WTC11 (cell line): Measurements from ENCODE around the gene ATP2B2. TPM values are rescaled to one million over a fixed set of nuclear protein-coding genes. Genes with fewer than 3 reads are reported as not detected.

ENCODE experiments used
- ATAC-seq: fragments of 200-7000 bp; cut with Tn5 transposase; 2 replicates; pipeline ENCODE4 v1.10.0; 2021; ENCODE audit warnings: mild to moderate bottlenecking, moderate library complexity
- CTCF ChIA-PET: fragments of 300-600 bp; sonication (Branson Sonifier 250); formaldehyde crosslinking; loops from one replicate; lab custom pipeline; 2021; ENCODE audit warnings: antibody characterized with exemption; lab: Charles Lee
- POLR2A ChIA-PET: fragments of 350-600 bp; sonication (Branson Sonifier 250); formaldehyde crosslinking; loops from one replicate; lab custom pipeline; 2021; ENCODE audit warnings: antibody characterized with exemption; lab: Charles Lee
- DNase-seq: peaks from one replicate; pipeline ENCODE4 v3.0.0; 2021; ENCODE audit warnings: low spot score
- H3K27ac Mint-ChIP-seq: 2 replicates; pipeline ENCODE4 v1.8.0; 2021; ENCODE audit warnings: mixed read lengths
- H3K27me3 Mint-ChIP-seq: 2 replicates; pipeline ENCODE4 v1.8.0; 2021; ENCODE audit warnings: low read depth, mild to moderate bottlenecking, moderate library complexity, mixed read lengths
- H3K36me3 Mint-ChIP-seq: 2 replicates; pipeline ENCODE4 v1.8.0; 2021; ENCODE audit warnings: mixed read lengths
- H3K4me1 Mint-ChIP-seq: 2 replicates; pipeline ENCODE4 v1.8.0; 2022; ENCODE audit warnings: mixed read lengths
- H3K4me3 Mint-ChIP-seq: 2 replicates; pipeline ENCODE4 v1.8.0; 2021; ENCODE audit warnings: mild to moderate bottlenecking, moderate library complexity, mixed read lengths
- H3K9me3 Mint-ChIP-seq: 2 replicates; pipeline ENCODE4 v1.8.0; 2021; ENCODE audit warnings: mixed read lengths
- AR ChIP-seq: fragments of 250-450 bp; sonication (Bioruptor Pico); IDR thresholded peaks from 2 replicates; pipeline ENCODE4 v1.9.0; 2021; ENCODE audit warnings: mild to moderate bottlenecking
- ATF1 ChIP-seq: sonication (generic); formaldehyde crosslinking; IDR thresholded peaks from 2 replicates; pipeline ENCODE4 v1.8.1; 2023; ENCODE audit warnings: mild to moderate bottlenecking, moderate library complexity, missing genetic modification reagents
- ATF2 ChIP-seq: sonication (generic); formaldehyde crosslinking; IDR thresholded peaks from 2 replicates; pipeline ENCODE4 v1.8.1; 2022; ENCODE audit warnings: low read depth, missing genetic modification reagents, borderline replicate concordance
- CBFB ChIP-seq: sonication (generic); formaldehyde crosslinking; IDR thresholded peaks from 2 replicates; pipeline ENCODE4 v1.8.1; 2022; ENCODE audit warnings: mild to moderate bottlenecking, low read depth, missing genetic modification reagents
- ERG ChIP-seq: fragments of 250-450 bp; sonication (Bioruptor Pico); IDR thresholded peaks from 2 replicates; pipeline ENCODE4 v1.8.0; 2021; ENCODE audit warnings: mild to moderate bottlenecking
- ESRRA ChIP-seq: sonication (generic); formaldehyde crosslinking; IDR thresholded peaks from 2 replicates; pipeline ENCODE4 v1.8.1; 2022; ENCODE audit warnings: mild to moderate bottlenecking, missing genetic modification reagents, borderline replicate concordance
- FOXP1 ChIP-seq: sonication (generic); formaldehyde crosslinking; IDR thresholded peaks from 2 replicates; pipeline ENCODE4 v1.8.0; 2022; ENCODE audit warnings: missing genetic modification reagents, mild to moderate bottlenecking, moderate library complexity, borderline replicate concordance
- JAZF1 ChIP-seq: fragments of 250-450 bp; sonication (Bioruptor Pico); IDR thresholded peaks from 2 replicates; pipeline ENCODE4 v1.9.0; 2021; ENCODE audit warnings: moderate library complexity, mild to moderate bottlenecking, inconsistent platforms
- MYBL2 ChIP-seq: sonication (generic); formaldehyde crosslinking; IDR thresholded peaks from 2 replicates; pipeline ENCODE4 v1.8.1; 2023; ENCODE audit warnings: mild to moderate bottlenecking, moderate library complexity, missing genetic modification reagents
- NFATC4 ChIP-seq: fragments of 250-450 bp; sonication (Bioruptor Pico); IDR thresholded peaks from 2 replicates; pipeline ENCODE4 v1.9.0; 2021; ENCODE audit warnings: mild to moderate bottlenecking
- RORB ChIP-seq: fragments of 250-450 bp; sonication (Bioruptor Pico); IDR thresholded peaks from 2 replicates; pipeline ENCODE4 v1.9.0; 2021; ENCODE audit warnings: mild to moderate bottlenecking
- TP53 ChIP-seq: sonication (generic); formaldehyde crosslinking; IDR thresholded peaks from 2 replicates; pipeline ENCODE4 v1.8.1; 2023; ENCODE audit warnings: mild to moderate bottlenecking, missing genetic modification reagents
- USF1 ChIP-seq: sonication (generic); formaldehyde crosslinking; IDR thresholded peaks from 2 replicates; pipeline ENCODE4 v1.8.0; 2022; ENCODE audit warnings: mild to moderate bottlenecking, missing genetic modification reagents
- ZBTB43 ChIP-seq: sonication (generic); formaldehyde crosslinking; IDR thresholded peaks from 2 replicates; pipeline ENCODE4 v1.8.1; 2023; ENCODE audit warnings: mild to moderate bottlenecking, missing genetic modification reagents
- ZNF416 ChIP-seq: fragments of 250-450 bp; sonication (Bioruptor Pico); IDR thresholded peaks from 2 replicates; pipeline ENCODE4 v1.9.0; 2021; ENCODE audit warnings: mild to moderate bottlenecking, inconsistent platforms
- total RNA-seq: library from RNA; stranded (reverse); gene quantifications from 3 replicates; pipeline ENCODE4 v1.2.3, GENCODE V29; 2021
- TF ChIP-seq, protein P1 (sequence below): fragments of 250-450 bp; sonication (Bioruptor Pico); conservative IDR thresholded peaks from 2 replicates; pipeline ENCODE4 v1.9.0; 2021; ENCODE audit warnings: mild to moderate bottlenecking
- TF ChIP-seq, protein P2 (sequence below): sonication (generic); formaldehyde crosslinking; IDR thresholded peaks from 2 replicates; pipeline ENCODE4 v1.8.1; 2022; ENCODE audit warnings: mild to moderate bottlenecking, missing genetic modification reagents, moderate library complexity, borderline replicate concordance
- TF ChIP-seq, protein P3 (sequence below): sonication (generic); formaldehyde crosslinking; IDR thresholded peaks from 2 replicates; pipeline ENCODE4 v1.8.0; 2023; ENCODE audit warnings: missing genetic modification reagents, mild to moderate bottlenecking, borderline replicate concordance

The ATP2B2 gene
- total RNA-seq, 1 experiment from 2014 or later, result 0.48 TPM

DNA sequence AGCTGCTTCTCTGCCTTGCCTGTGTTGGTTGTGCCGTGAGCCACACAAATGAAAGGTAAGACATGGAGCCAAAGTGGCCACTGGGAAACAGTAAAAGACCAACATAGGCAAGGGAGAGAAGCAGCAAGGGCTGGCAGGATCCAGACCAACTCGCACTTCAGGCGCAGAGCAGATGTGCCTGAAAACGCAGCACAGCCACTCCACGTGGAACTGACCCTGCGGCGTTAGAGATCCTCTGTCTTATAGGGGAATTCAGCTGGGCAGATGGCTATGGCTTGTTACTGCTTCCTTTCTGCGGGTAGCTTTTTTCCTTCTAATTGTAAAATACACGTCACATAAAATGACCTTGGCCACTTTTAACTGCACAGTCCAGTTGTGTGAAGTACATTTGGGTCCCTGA is 202.3 kb downstream of the ATP2B2 start (continued):
- no peak for TF ChIP-seq CBFB (CRISPR knock-in tag)
- TF ChIP-seq ZNF416 (CRISPR knock-in tag), result no peak

- no peak for ATAC-seq
- no peak overlapping the region for H3K4me3 Mint-ChIP-seq
- no peaks in the 10 kb centered on the region for H3K27me3 Mint-ChIP-seq
- no peaks in the 10 kb centered on the region for H3K4me1 Mint-ChIP-seq
- peaks cover 57% of the 10 kb centered on the region for H3K36me3 Mint-ChIP-seq
- ChIA-PET CTCF (interaction anchor here (1.3 to 1.4 kb wide), 2 partner anchors 36 to 39 kb away, joined by 5 to 6 read pairs; no protein-coding TSS in a partner anchor), POLR2A (no interaction called here)
- H3K9me3 Mint-ChIP-seq, result no peaks in the 10 kb centered on the region
- no peak for DNase-seq
- H3K27ac Mint-ChIP-seq, result no peak overlapping the region
- TF ChIP-seq MYBL2 (CRISPR knock-in tag) (no peak), JAZF1 (CRISPR knock-in tag) (no peak), ATF1 (CRISPR knock-in tag) (no peak), USF1 (CRISPR knock-in tag) (no peak), ATF2 (CRISPR knock-in tag) (no peak)
- TF ChIP-seq, protein P1, sequence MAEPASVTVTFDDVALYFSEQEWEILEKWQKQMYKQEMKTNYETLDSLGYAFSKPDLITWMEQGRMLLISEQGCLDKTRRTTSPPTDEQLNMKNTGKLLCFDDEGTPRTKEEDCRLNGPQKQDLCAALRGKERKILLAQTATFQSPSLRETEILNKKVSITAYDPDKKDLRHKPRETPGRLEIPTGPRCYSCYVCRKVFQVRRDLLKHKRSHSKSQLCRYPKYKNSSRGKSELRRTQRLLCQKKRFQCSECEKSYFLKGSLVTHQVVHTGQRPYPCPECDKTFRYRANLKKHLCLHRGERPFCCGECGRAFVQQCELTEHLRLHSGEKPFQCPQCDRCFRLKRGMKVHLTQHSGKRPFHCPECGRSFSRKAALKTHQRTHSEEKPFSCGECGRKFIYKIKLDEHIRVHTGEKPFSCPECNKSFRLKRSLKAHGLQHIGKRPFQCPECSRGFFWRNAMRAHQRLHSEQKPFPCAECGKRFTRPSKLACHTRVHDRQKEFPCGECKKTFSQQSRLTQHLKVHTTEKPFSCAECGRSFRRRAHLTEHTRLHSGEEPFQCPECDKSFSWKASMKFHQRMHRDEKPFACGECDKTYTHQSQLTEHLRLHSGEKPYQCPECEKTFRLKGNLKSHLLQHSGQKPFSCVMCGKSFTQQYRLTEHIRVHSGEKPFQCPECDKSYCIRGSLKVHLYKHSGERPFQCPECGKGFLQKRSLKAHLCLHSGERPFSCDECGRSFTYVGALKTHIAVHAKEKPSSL (CRISPR knock-in tag), result no peak
- TF ChIP-seq, protein P2, sequence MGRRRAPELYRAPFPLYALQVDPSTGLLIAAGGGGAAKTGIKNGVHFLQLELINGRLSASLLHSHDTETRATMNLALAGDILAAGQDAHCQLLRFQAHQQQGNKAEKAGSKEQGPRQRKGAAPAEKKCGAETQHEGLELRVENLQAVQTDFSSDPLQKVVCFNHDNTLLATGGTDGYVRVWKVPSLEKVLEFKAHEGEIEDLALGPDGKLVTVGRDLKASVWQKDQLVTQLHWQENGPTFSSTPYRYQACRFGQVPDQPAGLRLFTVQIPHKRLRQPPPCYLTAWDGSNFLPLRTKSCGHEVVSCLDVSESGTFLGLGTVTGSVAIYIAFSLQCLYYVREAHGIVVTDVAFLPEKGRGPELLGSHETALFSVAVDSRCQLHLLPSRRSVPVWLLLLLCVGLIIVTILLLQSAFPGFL (CRISPR knock-in tag), result no peak
Measured at GRCh38 chr3:10300087-10300486, 205.3 kb downstream of the ATP2B2 start.

GRCh38 chr3:10299679-10300078 is 205.7 kb downstream of the ATP2B2 start:
- no peaks in the 10 kb centered on the region for H3K9me3 Mint-ChIP-seq
- CTCF ChIA-PET, result interaction anchor here (1.3 to 1.4 kb wide), 2 partner anchors 36 to 39 kb away, joined by 5 to 6 read pairs; no protein-coding TSS in a partner anchor
- DNase-seq (no peak), ATAC-seq (no peak)
- H3K4me1 Mint-ChIP-seq, result no peaks in the 10 kb centered on the region
- peaks cover 56% of the 10 kb centered on the region for H3K36me3 Mint-ChIP-seq
- no peak overlapping the region for H3K27ac Mint-ChIP-seq
- POLR2A ChIA-PET, result no interaction called here
- no peaks in the 10 kb centered on the region for H3K27me3 Mint-ChIP-seq
- H3K4me3 Mint-ChIP-seq, result no peak overlapping the region
- TF ChIP-seq, protein P3, sequence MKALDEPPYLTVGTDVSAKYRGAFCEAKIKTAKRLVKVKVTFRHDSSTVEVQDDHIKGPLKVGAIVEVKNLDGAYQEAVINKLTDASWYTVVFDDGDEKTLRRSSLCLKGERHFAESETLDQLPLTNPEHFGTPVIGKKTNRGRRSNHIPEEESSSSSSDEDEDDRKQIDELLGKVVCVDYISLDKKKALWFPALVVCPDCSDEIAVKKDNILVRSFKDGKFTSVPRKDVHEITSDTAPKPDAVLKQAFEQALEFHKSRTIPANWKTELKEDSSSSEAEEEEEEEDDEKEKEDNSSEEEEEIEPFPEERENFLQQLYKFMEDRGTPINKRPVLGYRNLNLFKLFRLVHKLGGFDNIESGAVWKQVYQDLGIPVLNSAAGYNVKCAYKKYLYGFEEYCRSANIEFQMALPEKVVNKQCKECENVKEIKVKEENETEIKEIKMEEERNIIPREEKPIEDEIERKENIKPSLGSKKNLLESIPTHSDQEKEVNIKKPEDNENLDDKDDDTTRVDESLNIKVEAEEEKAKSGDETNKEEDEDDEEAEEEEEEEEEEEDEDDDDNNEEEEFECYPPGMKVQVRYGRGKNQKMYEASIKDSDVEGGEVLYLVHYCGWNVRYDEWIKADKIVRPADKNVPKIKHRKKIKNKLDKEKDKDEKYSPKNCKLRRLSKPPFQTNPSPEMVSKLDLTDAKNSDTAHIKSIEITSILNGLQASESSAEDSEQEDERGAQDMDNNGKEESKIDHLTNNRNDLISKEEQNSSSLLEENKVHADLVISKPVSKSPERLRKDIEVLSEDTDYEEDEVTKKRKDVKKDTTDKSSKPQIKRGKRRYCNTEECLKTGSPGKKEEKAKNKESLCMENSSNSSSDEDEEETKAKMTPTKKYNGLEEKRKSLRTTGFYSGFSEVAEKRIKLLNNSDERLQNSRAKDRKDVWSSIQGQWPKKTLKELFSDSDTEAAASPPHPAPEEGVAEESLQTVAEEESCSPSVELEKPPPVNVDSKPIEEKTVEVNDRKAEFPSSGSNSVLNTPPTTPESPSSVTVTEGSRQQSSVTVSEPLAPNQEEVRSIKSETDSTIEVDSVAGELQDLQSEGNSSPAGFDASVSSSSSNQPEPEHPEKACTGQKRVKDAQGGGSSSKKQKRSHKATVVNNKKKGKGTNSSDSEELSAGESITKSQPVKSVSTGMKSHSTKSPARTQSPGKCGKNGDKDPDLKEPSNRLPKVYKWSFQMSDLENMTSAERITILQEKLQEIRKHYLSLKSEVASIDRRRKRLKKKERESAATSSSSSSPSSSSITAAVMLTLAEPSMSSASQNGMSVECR (CRISPR knock-in tag), result no peak
- TF ChIP-seq ERG (CRISPR knock-in tag), result no peak
- TF ChIP-seq FOXP1 (CRISPR knock-in tag), result no peak
- no peak for TF ChIP-seq RORB (CRISPR knock-in tag)
- TF ChIP-seq TP53 (CRISPR knock-in tag), result no peak
- no peak for TF ChIP-seq ZBTB43 (CRISPR knock-in tag)
- TF ChIP-seq AR (CRISPR knock-in tag), result no peak
- TF ChIP-seq ESRRA (CRISPR knock-in tag), result no peak
- no peak for TF ChIP-seq NFATC4 (CRISPR knock-in tag)
